Stimulated activated CD8-positive, alpha-beta memory T cell treated with anti-CD3 and anti-CD28 coated beads, Interleukin-4, amount 100 ng/mL, for 4 hours (primary cell): ENCODE results near the gene FAHD2B.
"Not testable (repeated sequence)": the region's sequence is repeated elsewhere in the genome, so short reads cannot be mapped to it uniquely, and the experiment has no call there.

Experiments
- DNase-seq, 2 donors: peaks; one replicate each; pipeline ENCODE4 v3.0.0-alpha.2; 2020; ENCODE audit warnings: low read depth in 2 of 2, low spot score in 1 of 2

FAHD2B gene

GRCh38 chr2:97068722-97069121 lies 26.0 kb downstream of the FAHD2B start:
- DNase-seq = not testable (repeated sequence)

- no peak for DNase-seq
Observed at GRCh38 chr2:97068074-97068473, 26.6 kb downstream of the FAHD2B start.

GRCh38 chr2:97067279-97068004 lies 27.2 kb downstream of the FAHD2B start:
- DNase-seq = no peak

GRCh38 chr2:97066030-97066429 lies 28.7 kb downstream of the FAHD2B start:
- DNase-seq = not testable (repeated sequence)

- not testable (repeated sequence) for DNase-seq
Observed at GRCh38 chr2:97062020-97062419, 32.7 kb downstream of the FAHD2B start.

GRCh38 chr2:97059782-97060181 lies 34.9 kb downstream of the FAHD2B start:
- DNase-seq = not testable (repeated sequence)

- DNase-seq = not testable (repeated sequence)
Observed at GRCh38 chr2:97056150-97056549, 38.5 kb downstream of the FAHD2B start.

GRCh38 chr2:97050032-97050431 lies 44.6 kb downstream of the FAHD2B start:
- not testable (repeated sequence) for DNase-seq

- DNase-seq = not testable (repeated sequence)
Observed at GRCh38 chr2:97048448-97048847, 46.2 kb downstream of the FAHD2B start.

- DNase-seq = not testable (repeated sequence)
Observed at GRCh38 chr2:97046676-97047075, 48.0 kb downstream of the FAHD2B start.

GRCh38 chr2:97045895-97046499 lies 48.7 kb downstream of the FAHD2B start:
- not testable (repeated sequence) for DNase-seq
